IPS-NIHi11 (cell line): ENCODE results near the gene TBX10.
"Not testable (repeated sequence)": the region's sequence is repeated elsewhere in the genome, so short reads cannot be mapped to it uniquely, and the experiment has no call there.

ENCODE experiments used
- DNase-seq: peaks from one replicate; pipeline ENCODE4 v3.0.0; 2012; ENCODE audit warnings: mixed read lengths, low spot score

TBX10 gene

GRCh38 chr11:67599149-67599548 lies 40.4 kb downstream of the TBX10 start:
- DNase-seq, result no peak

GRCh38 chr11:67597963-67598362 lies 41.6 kb downstream of the TBX10 start:
- not testable (repeated sequence) for DNase-seq

GRCh38 chr11:67597458-67597857 lies 42.1 kb downstream of the TBX10 start:
- DNase-seq, result not testable (repeated sequence)

- DNase-seq, result no peak
These were observed 42.7 kb downstream of the TBX10 start for GRCh38 chr11:67596753-67597300.

- DNase-seq, result no peak
These were observed 45.1 kb downstream of the TBX10 start for GRCh38 chr11:67594480-67594879.

- no peak for DNase-seq
These were observed 46.0 kb downstream of the TBX10 start for GRCh38 chr11:67593565-67593905.

GRCh38 chr11:67592880-67593564 lies 46.5 kb downstream of the TBX10 start:
- no peak for DNase-seq

- DNase-seq, result not testable (repeated sequence)
These were observed 50.6 kb downstream of the TBX10 start for GRCh38 chr11:67588899-67589415.

- DNase-seq, result no peak
These were observed 51.4 kb downstream of the TBX10 start for GRCh38 chr11:67588136-67588503.

- no peak for DNase-seq
These were observed 52.9 kb downstream of the TBX10 start for GRCh38 chr11:67586568-67587250.

- no peak for DNase-seq
These were observed 53.7 kb downstream of the TBX10 start for GRCh38 chr11:67585911-67586310.

GRCh38 chr11:67584881-67585873 lies 54.4 kb downstream of the TBX10 start:
- DNase-seq, result no peak

- DNase-seq, result peak; percentile 57
These were observed 55.2 kb downstream of the TBX10 start for GRCh38 chr11:67584205-67584880.

- DNase-seq, result peak; percentile 94
These were observed 56.0 kb downstream of the TBX10 start, which contains the start of gene GSTP1 for GRCh38 chr11:67583247-67584204. Gene GSTP1 (plus strand): TSS chr11:67583812. CDS start chr11:67583844, 32 bp downstream.

GRCh38 chr11:67582011-67582410 lies 57.6 kb downstream of the TBX10 start:
- DNase-seq, result no peak

GRCh38 chr11:67581469-67581868 lies 58.1 kb downstream of the TBX10 start:
- DNase-seq, result no peak
